ENCODE results near the gene CDKL2. TPM values are rescaled to one million over a fixed set of nuclear protein-coding genes. Genes with fewer than 3 reads are reported as not detected.

The CDKL2 gene
- total RNA-seq, 1 experiment from 2014 or later = 1.5 TPM

GRCh38 chr4:75662626-75663025 lies 32.3 kb upstream of the CDKL2 start:
- no peak overlapping the region for H2BK12ac ChIP-seq (ENCODE audit: insufficient read length, low read depth, low read length)
- H3K4ac ChIP-seq (ENCODE audit: low read depth, low read length) = no peak overlapping the region
- H2AFZ ChIP-seq (ENCODE audit: low read length) = no peak overlapping the region
- no peak overlapping the region for H2BK15ac ChIP-seq (ENCODE audit: low read depth, low read length)
- Mint-ChIP-seq H3K4me3 (no peak overlapping the region), H3K27me3 (ENCODE audit: low read depth) (no peaks in the 10 kb centered on the region), H3K9me3 (no peaks in the 10 kb centered on the region), H3K36me3 (ENCODE audit: insufficient read depth in 1 of 3, low read depth in 3 of 3) (peaks cover 29 to 53% (median 47%) of the 10 kb centered on the region in 3 experiments; a peak in 6 of 7 replicates), H3K27ac (peak overlapping the region; percentile 37 to 73 (median 67); a peak in 4 of 7 replicates), H3K4me1 (peaks cover 24 to 26% of the 10 kb centered on the region in 2 experiments)
- H2BK20ac ChIP-seq (ENCODE audit: low read depth, low read length, poor library complexity, severe bottlenecking) = no peak overlapping the region
- no peak overlapping the region for H3K14ac ChIP-seq (ENCODE audit: insufficient read depth, low read length)
- TF ChIP-seq, protein P1, sequence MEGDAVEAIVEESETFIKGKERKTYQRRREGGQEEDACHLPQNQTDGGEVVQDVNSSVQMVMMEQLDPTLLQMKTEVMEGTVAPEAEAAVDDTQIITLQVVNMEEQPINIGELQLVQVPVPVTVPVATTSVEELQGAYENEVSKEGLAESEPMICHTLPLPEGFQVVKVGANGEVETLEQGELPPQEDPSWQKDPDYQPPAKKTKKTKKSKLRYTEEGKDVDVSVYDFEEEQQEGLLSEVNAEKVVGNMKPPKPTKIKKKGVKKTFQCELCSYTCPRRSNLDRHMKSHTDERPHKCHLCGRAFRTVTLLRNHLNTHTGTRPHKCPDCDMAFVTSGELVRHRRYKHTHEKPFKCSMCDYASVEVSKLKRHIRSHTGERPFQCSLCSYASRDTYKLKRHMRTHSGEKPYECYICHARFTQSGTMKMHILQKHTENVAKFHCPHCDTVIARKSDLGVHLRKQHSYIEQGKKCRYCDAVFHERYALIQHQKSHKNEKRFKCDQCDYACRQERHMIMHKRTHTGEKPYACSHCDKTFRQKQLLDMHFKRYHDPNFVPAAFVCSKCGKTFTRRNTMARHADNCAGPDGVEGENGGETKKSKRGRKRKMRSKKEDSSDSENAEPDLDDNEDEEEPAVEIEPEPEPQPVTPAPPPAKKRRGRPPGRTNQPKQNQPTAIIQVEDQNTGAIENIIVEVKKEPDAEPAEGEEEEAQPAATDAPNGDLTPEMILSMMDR (conservative IDR thresholded peaks at IDR 0.05) = no peak
- no peaks in the 10 kb centered on the region; the same call in 1 of the 2 replicates for H3K4me1 ChIP-seq (ENCODE audit: insufficient read depth, low read length)
- H3K23ac ChIP-seq (ENCODE audit: insufficient read length, low read depth, low read length) = no peak overlapping the region
- no peak overlapping the region for H3K56ac ChIP-seq (ENCODE audit: insufficient read length, low read depth, low read length)
- H3K9ac ChIP-seq (ENCODE audit: extremely low read depth, insufficient read length, low read length) = no peak overlapping the region
- no CpG with 5 or more reads among the region's 2 CpGs for WGBS (ENCODE audit: extremely low coverage, insufficient read length, low lambda C conversion rate)
- no peaks in the 10 kb centered on the region for H4K20me1 ChIP-seq (ENCODE audit: control insufficient read depth, insufficient read depth, insufficient read length)
- H3K27me3 ChIP-seq (ENCODE audit: insufficient read depth, low read length) = no peaks in the 10 kb centered on the region
- H3K4me2 ChIP-seq (ENCODE audit: insufficient read depth, insufficient read length, low read length) = no peak overlapping the region
- H3K79me2 ChIP-seq (ENCODE audit: insufficient read depth, low read length) = peaks cover 42% of the 10 kb centered on the region; the same call in 1 of the 2 replicates
- H3T11ph ChIP-seq (ENCODE audit: low read length) = no peak overlapping the region
- no peak overlapping the region for H2BK120ac ChIP-seq (ENCODE audit: low read depth, low read length, poor library complexity, severe bottlenecking)
- H4K91ac ChIP-seq (ENCODE audit: insufficient read length, low read depth, low read length) = no peak overlapping the region
- H3K18ac ChIP-seq (ENCODE audit: insufficient read length, low read depth, low read length) = no peak overlapping the region
- no peak overlapping the region for H4K8ac ChIP-seq (replicated peaks; ENCODE audit: insufficient read length, low read depth, low read length)
- no peak overlapping the region for H3K27ac ChIP-seq (ENCODE audit: insufficient read length, low read depth, low read length)
- no peaks in the 10 kb centered on the region for H3K9me3 ChIP-seq (ENCODE audit: control insufficient read depth, low read depth, low read length)
- H3K23me2 ChIP-seq (ENCODE audit: insufficient read length, low read depth, low read length, poor library complexity, severe bottlenecking) = no peaks in the 10 kb centered on the region
- H3K79me1 ChIP-seq (ENCODE audit: insufficient read depth, low read depth, low read length, poor library complexity, severe bottlenecking) = peaks cover 10% of the 10 kb centered on the region
- no peak for DNase-seq
- H4K5ac ChIP-seq (ENCODE audit: insufficient read length, low read depth, low read length) = no peak overlapping the region
- H2BK5ac ChIP-seq (ENCODE audit: insufficient read length, low read length) = no peak overlapping the region
- no peak overlapping the region for H2AK5ac ChIP-seq (ENCODE audit: insufficient read length, low read length)

Data from H9 (cell line).